GM18526 (cell line): ENCODE results near the gene VASH1.

Source experiments
- POLR2A ChIP-seq: IDR thresholded peaks from 3 replicates; pipeline ENCODE4 v1.6.1; 2011; ENCODE audit not compliant: insufficient read length; ENCODE audit errors: extremely low read depth

Gene VASH1

GRCh38 chr14:76761136-76761959 lies at the start of gene VASH1:
Gene VASH1 (plus strand): TSS chr14:76761468. CDS start chr14:76762822, 1,354 bp downstream.
- no peak for TF ChIP-seq POLR2A

GRCh38 chr14:76713121-76713520 lies 48.1 kb upstream of the VASH1 start:
- TF ChIP-seq POLR2A: no peak

DNA sequence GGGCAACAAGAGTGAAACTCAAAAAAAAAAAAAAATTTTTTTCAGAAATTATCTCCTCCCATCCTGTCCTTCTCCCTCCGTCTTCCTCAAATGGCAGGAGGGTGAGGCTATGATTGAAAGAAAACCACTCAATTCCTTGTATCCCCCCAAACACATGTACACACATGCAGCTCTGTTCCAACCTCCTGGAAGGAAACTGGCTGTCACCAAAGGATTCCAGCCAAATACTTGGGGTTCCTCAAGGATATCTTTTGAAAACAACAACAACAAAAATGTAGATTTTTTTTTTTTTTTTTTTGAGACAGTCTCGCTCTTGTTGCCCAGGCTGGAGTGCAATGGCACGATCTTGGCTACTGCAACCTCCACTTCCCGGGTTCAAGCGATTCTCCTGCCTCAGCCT lies 46.8 kb upstream of the VASH1 start:
- no peak for TF ChIP-seq POLR2A

DNA sequence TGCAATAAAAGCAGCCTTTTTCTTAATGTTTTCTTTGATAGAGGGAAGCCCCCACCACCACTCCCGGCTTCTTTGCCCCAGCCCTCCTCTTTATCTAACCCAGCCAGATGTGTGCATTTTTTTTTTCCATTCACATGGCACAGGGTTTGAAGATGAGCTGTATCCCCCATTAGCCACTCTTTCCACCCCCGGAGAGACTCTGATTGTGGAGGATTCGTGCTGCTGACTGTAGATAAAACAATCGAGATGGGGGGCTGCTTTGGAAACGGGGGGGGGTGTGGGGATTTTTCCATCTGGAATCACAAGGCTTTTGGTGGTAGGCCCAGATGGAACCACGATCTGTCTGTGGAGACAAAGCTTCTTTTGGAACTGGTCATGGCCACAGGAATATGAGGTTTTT lies 46.2 kb upstream of the VASH1 start:
- TF ChIP-seq POLR2A: no peak

DNA sequence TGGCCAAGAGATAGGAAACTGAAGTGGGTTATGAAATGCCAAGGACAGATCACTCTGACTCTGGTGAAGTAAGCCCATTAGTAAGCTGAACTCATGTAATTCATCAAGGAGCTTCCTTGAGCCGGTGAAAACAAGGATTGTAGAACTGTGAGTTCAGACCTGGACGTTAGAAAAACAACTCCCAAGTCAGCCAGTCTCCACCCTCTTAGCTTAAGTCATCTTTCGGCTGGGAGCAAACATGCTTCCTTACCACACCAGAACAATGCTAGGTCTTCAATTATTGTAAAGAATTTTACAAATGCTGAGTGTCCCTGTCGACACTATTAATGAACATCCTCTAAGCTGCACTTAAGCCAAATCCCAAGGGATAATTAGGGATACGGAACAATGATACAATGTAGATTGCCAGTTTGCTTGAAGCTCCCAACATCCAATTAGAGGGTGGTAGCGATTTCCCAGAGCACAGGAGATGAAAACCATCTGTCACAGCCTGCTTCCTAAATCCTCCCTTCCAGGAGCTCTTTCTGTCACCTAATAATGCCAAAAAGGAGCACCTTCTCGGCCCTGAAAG lies 45.7 kb upstream of the VASH1 start:
- TF ChIP-seq POLR2A: no peak

DNA sequence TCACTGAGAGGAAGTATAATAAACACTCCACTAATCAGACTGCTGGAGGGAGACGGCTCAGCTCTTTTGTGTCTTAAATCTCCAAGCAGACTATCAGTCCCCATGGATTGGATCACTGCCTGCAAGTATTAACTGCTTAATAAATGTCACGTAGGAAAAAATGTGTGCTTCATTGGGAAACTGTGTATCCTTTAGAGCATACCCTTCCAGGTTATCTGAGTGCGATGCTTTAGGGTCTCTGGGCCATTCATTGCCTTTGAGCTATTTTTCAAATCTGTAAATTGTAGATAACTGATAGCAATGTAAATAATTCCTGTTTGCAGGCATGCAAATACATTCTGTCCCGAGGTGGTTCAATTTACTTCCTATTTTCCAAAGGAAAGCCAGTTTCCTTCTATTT lies 45.0 kb upstream of the VASH1 start:
- TF ChIP-seq POLR2A: no peak

GRCh38 chr14:76717508-76718290 lies 43.6 kb upstream of the VASH1 start:
- no peak for TF ChIP-seq POLR2A

DNA sequence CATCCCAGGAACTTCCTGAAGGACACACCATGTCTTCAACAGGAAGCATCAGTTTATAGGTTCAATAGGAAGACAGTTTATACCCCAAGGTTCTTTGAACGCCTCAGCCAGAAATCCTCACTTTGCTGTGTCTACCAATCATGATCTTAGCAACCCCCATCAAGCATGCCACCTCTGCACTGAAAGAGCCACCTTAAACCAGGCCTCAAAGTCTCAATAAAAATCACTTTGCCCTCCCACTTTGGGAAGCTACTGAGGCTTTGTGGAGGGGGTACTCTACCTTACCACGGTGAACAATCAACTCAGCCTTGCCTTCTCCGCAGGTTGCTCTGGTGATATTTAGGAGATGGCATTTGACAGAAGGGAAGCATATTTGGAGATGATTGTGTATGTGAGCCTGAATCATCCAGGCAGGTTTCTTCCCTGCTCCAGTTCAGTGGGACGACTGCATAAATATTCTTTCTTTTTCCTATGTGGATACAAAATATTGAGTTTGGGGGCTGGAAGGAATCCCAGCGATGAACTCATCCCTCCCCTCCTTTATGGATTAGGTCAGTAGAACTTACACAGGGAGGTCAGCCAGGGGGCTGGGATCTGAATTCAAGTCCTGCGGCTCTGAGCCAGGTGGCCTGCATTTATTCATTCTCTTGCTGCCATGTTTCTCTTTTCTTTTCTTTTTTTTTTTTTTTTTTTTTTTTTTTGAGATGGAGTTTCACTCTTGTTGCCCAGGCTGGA lies 42.8 kb upstream of the VASH1 start:
- no peak for TF ChIP-seq POLR2A

DNA sequence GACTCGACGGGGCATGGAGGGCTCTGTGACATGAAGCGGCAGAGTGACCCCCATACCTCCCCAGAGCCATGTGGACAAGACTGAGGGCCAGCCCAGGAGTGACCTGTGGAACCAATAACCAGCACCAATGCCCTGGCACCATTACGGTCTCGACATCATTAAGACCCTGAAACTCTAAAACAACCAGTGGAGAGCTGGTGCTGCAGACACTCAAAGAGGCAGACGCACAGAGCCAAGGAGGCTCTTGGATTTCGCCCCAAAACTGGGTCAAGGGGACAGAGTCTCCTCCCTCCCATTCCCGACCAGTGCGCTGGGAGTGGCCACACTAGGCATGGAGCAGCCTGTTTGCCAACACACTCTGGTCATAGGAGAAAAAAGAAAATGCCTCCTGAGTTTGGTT lies 41.6 kb upstream of the VASH1 start:
- no peak for TF ChIP-seq POLR2A

- TF ChIP-seq POLR2A: no peak
Observed at GRCh38 chr14:76720382-76720813, 40.9 kb upstream of the VASH1 start.

DNA sequence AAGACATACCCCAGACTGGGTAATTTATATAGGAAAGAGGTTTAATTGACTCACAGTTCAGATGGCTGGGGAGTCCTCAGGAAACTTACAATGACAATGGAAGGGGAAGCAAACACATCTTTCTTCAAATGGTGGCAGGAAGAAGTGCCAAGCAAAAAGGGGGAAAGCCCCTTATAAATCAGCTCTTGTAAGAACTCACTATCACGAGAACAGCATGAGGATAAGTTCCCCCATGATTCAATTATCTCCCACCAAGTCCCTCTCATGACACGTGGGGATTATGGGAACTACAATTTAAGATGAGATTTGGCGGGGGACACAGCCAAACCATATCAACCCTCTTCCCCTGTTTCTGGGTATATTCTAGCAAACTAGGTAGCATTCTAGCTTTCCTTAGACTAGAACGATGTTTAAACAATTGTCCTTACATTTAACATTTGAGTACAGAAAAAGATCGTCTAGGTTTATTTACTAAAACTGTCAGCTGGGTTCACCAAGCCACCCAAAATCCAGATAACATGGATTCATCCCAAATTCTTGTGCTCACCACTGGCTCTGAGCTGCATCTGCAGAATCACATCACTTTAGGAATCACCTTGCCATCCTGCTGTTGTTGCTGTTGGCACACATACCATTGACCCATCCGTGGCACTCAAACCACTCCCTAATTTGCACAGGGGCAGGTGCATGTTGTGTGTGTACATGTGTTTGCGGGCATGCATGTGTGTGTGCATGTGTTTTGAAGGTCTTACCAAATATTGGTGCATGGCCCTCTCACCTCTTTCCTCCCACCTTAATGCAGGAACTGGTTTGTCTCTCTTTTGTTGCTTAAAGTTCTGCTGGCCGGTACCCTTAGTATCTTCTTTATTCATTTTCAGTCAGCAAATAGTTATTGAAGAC lies 36.4 kb upstream of the VASH1 start:
- no peak for TF ChIP-seq POLR2A

DNA sequence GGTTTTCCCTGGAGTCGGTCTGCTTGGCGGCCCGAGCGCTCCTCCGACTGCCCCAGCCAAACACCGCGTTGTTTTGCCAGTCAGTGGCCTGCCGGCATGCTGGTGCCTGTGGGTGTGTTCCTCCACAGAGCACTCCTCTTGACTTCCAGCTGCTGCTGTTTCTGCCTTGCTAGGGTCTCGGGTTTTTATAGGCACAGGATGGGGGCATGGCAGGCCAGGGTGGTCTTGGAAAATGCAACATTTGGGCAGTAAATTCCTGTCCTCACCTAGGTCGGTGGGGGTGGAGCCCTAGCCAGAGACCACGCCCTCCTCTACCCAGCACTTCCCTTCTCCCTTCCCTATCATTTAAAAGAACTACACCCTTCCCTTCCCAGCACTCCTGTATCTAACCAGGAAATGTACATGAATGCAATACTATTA lies 34.7 kb upstream of the VASH1 start:
- no peak for TF ChIP-seq POLR2A

DNA sequence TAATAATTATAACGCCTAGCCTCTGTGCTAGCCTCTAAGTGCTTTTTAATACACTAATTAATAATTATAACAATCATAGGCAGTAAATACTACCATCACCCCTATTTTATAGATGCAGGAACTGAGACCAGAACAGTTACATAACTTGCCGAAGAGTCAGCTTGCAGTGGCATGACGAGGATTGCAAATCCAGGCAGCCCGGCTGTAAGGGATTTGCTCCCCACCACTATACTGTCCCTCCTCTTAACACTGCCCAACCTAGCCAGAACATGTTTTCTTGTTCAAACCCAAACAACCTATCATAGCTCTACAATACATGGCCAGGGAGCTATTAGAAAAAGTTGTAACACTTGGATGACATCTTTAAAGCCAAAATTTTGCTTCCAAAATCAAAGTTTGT lies 33.9 kb upstream of the VASH1 start:
- no peak for TF ChIP-seq POLR2A

DNA sequence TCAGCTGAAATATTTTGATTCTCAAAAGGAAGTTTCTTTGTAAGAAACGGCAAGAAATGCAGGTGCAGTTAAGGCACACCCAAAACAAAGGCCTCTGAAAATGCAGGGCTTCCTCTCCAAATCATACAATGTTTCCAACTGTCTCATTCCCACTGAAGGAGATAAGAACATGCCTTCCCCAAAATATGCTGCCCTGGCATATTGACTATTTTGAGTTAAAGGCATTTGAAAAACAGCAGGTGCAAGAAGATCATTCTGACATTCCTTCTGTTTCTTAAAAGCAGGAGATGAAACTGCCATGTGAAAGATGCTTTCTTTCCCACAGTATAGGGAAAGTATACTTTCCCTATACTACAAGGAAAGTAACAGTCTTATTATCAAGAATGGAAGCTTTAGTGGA lies 33.4 kb upstream of the VASH1 start:
- no peak for TF ChIP-seq POLR2A

GRCh38 chr14:76729258-76729657 lies 32.0 kb upstream of the VASH1 start:
- no peak for TF ChIP-seq POLR2A

DNA sequence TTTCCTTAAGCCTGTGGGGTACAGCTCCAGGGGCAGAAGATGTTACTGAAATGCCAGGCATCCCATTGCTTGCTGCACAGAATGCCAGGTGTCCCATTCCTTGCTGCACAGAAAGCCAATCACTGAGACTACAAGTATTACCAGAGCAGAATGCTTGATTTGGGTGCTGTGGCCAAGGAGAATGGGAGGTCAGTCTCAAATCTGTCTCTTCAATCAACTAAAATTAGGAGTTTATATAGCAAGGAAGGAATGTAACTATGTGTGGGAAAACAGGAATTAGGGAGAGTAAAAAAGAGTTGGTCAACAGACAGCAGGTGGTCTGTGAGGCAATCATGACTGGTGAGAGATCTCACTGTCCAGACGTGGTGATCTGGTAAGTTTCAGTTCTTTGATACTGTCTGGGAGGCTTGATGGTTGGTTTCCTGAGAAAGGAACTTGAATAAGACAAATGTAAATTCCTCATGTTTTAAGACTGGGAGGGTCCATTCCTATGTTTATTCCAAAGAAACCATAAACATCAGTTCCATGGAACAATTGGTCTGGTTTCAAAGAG lies 31.2 kb upstream of the VASH1 start:
- TF ChIP-seq POLR2A: no peak
